NCI-H345 treated with DMSO at 0.1 percent for 48 hours (cell line): ENCODE data around the gene CMTM2.
"Not testable (repeated sequence)": the region's sequence is repeated elsewhere in the genome, so short reads cannot be mapped to it uniquely, and the experiment has no call there.

Source experiments
- DNase-seq: peaks from one replicate; lab custom pipeline; 2025; ENCODE audit not compliant: unreplicated experiment; lab: John Stamatoyannopoulos, UW

Gene CMTM2

GRCh38 chr16:66630561-66631260 lies 51.4 kb downstream of the CMTM2 start:
- DNase-seq: not testable (repeated sequence)

DNA sequence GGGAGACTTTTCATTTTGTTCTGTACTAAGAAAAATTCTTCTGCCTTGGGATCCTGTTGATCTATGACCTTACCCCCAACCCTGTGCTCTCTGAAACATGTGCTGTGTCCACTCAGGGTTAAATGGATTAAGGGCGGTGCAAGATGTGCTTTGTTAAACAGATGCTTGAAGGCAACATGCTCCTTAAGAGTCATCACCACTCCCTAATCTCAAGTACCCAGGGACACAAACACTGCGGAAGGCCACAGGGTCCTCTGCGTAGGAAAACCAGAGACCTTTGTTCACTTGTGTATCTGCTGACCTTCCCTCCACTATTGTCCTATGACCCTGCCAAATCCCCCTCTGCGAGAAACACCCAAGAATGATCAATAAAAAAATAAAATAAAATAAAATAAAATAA lies 52.3 kb downstream of the CMTM2 start:
- not testable (repeated sequence) for DNase-seq

DNA sequence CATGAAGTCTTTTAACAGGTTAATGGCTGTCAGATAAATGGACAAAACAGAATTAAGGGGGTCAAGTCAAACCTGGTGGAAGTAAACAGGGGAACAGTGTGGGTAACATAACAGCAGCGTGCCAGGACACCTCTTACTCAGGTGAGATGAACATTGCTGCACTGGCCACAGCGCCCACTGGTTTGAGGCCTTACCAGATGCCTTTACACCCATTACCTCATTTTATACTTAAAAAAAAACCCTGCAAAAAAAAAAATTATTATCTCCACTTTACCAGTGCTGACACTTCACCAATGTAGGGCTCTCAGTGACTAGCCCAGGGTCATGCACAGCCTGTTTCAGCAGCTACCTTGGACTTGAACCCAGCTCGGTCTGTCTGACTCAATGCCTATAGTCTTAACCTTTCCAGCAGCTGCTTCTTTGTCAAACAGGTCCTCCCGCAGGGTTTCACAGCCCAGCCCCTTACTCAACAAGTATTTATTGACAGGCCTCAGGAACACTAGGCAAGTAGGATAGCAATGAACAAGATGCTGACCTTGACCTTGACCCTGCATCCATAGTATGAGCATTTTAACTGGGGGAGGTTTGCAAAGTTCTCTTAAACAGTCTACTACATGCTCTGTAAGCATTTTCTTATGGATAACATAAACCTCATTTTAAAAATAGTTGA lies 55.4 kb downstream of the CMTM2 start:
- DNase-seq: no peak

DNA sequence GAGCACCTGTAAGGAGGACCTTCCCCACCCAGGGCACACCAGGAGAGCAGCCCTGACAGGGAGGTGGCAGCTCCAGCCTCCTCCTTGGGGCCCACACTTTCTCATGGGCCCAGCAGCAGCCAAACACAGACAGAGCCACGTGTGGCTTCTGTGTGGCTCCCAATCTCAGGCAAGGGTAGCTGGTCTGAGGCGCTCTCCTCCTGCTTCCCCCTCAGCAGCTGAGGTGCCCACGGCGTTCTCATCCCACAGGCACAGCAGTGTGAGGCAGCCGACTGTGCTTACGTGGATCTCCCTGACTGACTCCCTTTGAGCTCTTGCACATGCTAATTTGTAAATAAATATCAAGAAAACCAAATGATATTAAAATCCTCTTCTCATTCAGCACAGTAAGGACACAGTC lies 56.1 kb downstream of the CMTM2 start:
- DNase-seq: no peak

DNA sequence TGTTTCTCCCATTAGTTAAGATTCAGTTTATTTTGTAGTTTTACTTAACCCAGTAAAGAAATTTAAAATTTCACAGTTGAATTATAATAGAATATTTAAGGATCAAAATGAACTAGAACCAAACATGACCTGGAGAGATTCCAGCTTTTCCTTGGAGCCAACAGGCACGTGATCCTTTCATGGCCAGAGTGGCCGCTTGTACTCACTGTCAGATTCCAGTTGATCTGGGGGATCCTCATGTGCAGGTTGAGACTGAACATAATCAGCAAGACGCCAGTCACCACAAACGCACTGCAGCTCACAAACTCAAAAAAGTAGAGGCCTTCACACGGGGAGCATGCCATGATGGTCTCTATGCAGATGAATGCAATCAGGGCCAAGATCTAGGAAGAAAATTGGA lies 56.9 kb downstream of the CMTM2 start:
- no peak for DNase-seq

- DNase-seq: no peak
These were observed 58.5 kb downstream of the CMTM2 start for GRCh38 chr16:66637806-66638205.
